ENCODE results near the gene ZBTB7B. TPM values are rescaled to one million over a fixed set of nuclear protein-coding genes. Genes with fewer than 3 reads are reported as not detected.

ZBTB7B gene
- total RNA-seq, 5 donors from 2014 or later (not counting 1 experiment from before 2014, with no cell fraction given): 39.6 to 68.4 (median 51.7) TPM

GRCh38 chr1:155037851-155038441 is 35.3 kb downstream of the ZBTB7B start:
- H3K4me1 ChIP-seq (ENCODE audit: control insufficient read depth in 1 of 2, extremely low read depth in 1 of 2, insufficient read depth in 2 of 2, low read length in 2 of 2): no peaks in the 10 kb centered on the region
- DNase-seq (no peak), ATAC-seq (replicated peaks in 1 of 4) (no peak)
- Mint-ChIP-seq H3K27ac (no peak overlapping the region), H3K9me3 (no peaks in the 10 kb centered on the region), H3K27me3 (peaks cover 0 to 2% of the 10 kb centered on the region in 2 donors), H3K36me3 (no peaks in the 10 kb centered on the region), H3K4me3 (no peak overlapping the region), H3K4me1 (no peaks in the 10 kb centered on the region)
- no peaks in the 10 kb centered on the region for H3K9me3 ChIP-seq
- no peak overlapping the region for H3K27ac ChIP-seq (ENCODE audit: low read length)
- no peak overlapping the region for H3K4me3 ChIP-seq (ENCODE audit: control insufficient read depth in 1 of 2, extremely low read depth in 1 of 2, low read length in 1 of 2)
- POLR2A ChIA-PET: no interaction called here
- 76% methylated on average over 6 of the region's 6 CpGs for WGBS (ENCODE audit: insufficient coverage)
- CTCF ChIA-PET: no interaction called here
- H3K27me3 ChIP-seq (replicated peaks in 1 of 2; ENCODE audit: control insufficient read depth in 2 of 2, extremely low read depth in 1 of 2, insufficient read depth in 2 of 2, low read length in 1 of 2): peaks cover 0 to 8% of the 10 kb centered on the region in 2 experiments
- H3K36me3 ChIP-seq (ENCODE audit: control insufficient read depth in 2 of 2, extremely low read depth in 1 of 2, insufficient read depth in 1 of 2, low read length in 1 of 2): no peaks in the 10 kb centered on the region

GRCh38 chr1:155038602-155039307 is 36.2 kb downstream of the ZBTB7B start:
- peaks cover 0 to 2% of the 10 kb centered on the region in 2 donors for H3K27me3 Mint-ChIP-seq
- no peak overlapping the region for H3K4me3 ChIP-seq (ENCODE audit: control insufficient read depth in 1 of 2, extremely low read depth in 1 of 2, low read length in 1 of 2)
- 63% methylated on average over 3 of the region's 8 CpGs for WGBS (ENCODE audit: insufficient coverage)
- peaks cover 0 to 10% of the 10 kb centered on the region in 2 experiments for H3K27me3 ChIP-seq (replicated peaks in 1 of 2; ENCODE audit: control insufficient read depth in 2 of 2, extremely low read depth in 1 of 2, insufficient read depth in 2 of 2, low read length in 1 of 2)
- H3K9me3 ChIP-seq: no peaks in the 10 kb centered on the region
- H3K4me3 Mint-ChIP-seq: no peak overlapping the region
- H3K36me3 Mint-ChIP-seq: no peaks in the 10 kb centered on the region
- H3K36me3 ChIP-seq (ENCODE audit: control insufficient read depth in 2 of 2, extremely low read depth in 1 of 2, insufficient read depth in 1 of 2, low read length in 1 of 2): no peaks in the 10 kb centered on the region
- DNase-seq: no peak
- no peaks in the 10 kb centered on the region for H3K4me1 Mint-ChIP-seq
- H3K9me3 Mint-ChIP-seq: no peaks in the 10 kb centered on the region
- ATAC-seq (replicated peaks in 1 of 4): no peak
- H3K27ac Mint-ChIP-seq: no peak overlapping the region
- H3K4me1 ChIP-seq (ENCODE audit: control insufficient read depth in 1 of 2, extremely low read depth in 1 of 2, insufficient read depth in 2 of 2, low read length in 2 of 2): no peaks in the 10 kb centered on the region
- no peak overlapping the region for H3K27ac ChIP-seq (ENCODE audit: low read length)
- POLR2A ChIA-PET: no interaction called here
- CTCF ChIA-PET: no interaction called here

- DNase-seq (no peak), ATAC-seq (replicated peaks in 1 of 4) (no peak)
- H3K9me3 Mint-ChIP-seq: no peaks in the 10 kb centered on the region
- Histone ChIP-seq H3K27me3 (replicated peaks in 1 of 2; ENCODE audit: control insufficient read depth in 2 of 2, extremely low read depth in 1 of 2, insufficient read depth in 2 of 2, low read length in 1 of 2) (peaks cover 0 to 15% of the 10 kb centered on the region in 2 experiments), H3K4me3 (ENCODE audit: control insufficient read depth in 1 of 2, extremely low read depth in 1 of 2, low read length in 1 of 2) (no peak overlapping the region), H3K9me3 (no peaks in the 10 kb centered on the region), H3K27ac (ENCODE audit: low read length) (no peak overlapping the region), H3K36me3 (ENCODE audit: control insufficient read depth in 2 of 2, extremely low read depth in 1 of 2, insufficient read depth in 1 of 2, low read length in 1 of 2) (no peaks in the 10 kb centered on the region), H3K4me1 (ENCODE audit: control insufficient read depth in 1 of 2, extremely low read depth in 1 of 2, insufficient read depth in 2 of 2, low read length in 2 of 2) (no peaks in the 10 kb centered on the region)
- ChIA-PET CTCF (no interaction called here), POLR2A (no interaction called here)
- H3K4me1 Mint-ChIP-seq: peaks cover 0 to 2% (median 0%) of the 10 kb centered on the region in 3 donors
- no peak overlapping the region for H3K4me3 Mint-ChIP-seq
- H3K27ac Mint-ChIP-seq: no peak overlapping the region
- no peaks in the 10 kb centered on the region for H3K36me3 Mint-ChIP-seq
- H3K27me3 Mint-ChIP-seq: peaks cover 0 to 2% of the 10 kb centered on the region in 2 donors
- WGBS (ENCODE audit: insufficient coverage): no CpG with 5 or more reads among the region's 4 CpGs
Observed at GRCh38 chr1:155039308-155039669, 36.7 kb downstream of the ZBTB7B start.

GRCh38 chr1:155040358-155041093 is 37.9 kb downstream of the ZBTB7B start:
- Mint-ChIP-seq H3K36me3 (no peaks in the 10 kb centered on the region), H3K9me3 (no peaks in the 10 kb centered on the region), H3K27me3 (peaks cover 0 to 3% of the 10 kb centered on the region in 2 donors), H3K4me3 (no peak overlapping the region), H3K4me1 (peaks cover 6 to 12% (median 9%) of the 10 kb centered on the region in 3 donors), H3K27ac (no peak overlapping the region)
- ChIA-PET POLR2A (interaction anchor here in 1 of 2 donors (0.7 kb wide), 1 partner anchor 868 kb away, joined by 7 read pairs; no protein-coding TSS in a partner anchor), CTCF (interaction anchor here in 1 of 2 donors (0.6 to 0.9 kb wide), 4 partner anchors 14 to 184 kb away, joined by 3 to 10 read pairs (median 4); no protein-coding TSS in a partner anchor)
- H3K27ac ChIP-seq (ENCODE audit: low read length): no peak overlapping the region
- ATAC-seq (replicated peaks in 1 of 4) (no peak), DNase-seq (no peak)
- H3K4me3 ChIP-seq (ENCODE audit: control insufficient read depth in 1 of 2, extremely low read depth in 1 of 2, low read length in 1 of 2): no peak overlapping the region
- WGBS (ENCODE audit: insufficient coverage): 89% methylated on average over 14 of the region's 14 CpGs
- peaks cover 0 to 21% of the 10 kb centered on the region in 2 experiments for H3K27me3 ChIP-seq (replicated peaks in 1 of 2; ENCODE audit: control insufficient read depth in 2 of 2, extremely low read depth in 1 of 2, insufficient read depth in 2 of 2, low read length in 1 of 2)
- H3K36me3 ChIP-seq (ENCODE audit: control insufficient read depth in 2 of 2, extremely low read depth in 1 of 2, insufficient read depth in 1 of 2, low read length in 1 of 2): no peaks in the 10 kb centered on the region
- H3K4me1 ChIP-seq (ENCODE audit: control insufficient read depth in 1 of 2, extremely low read depth in 1 of 2, insufficient read depth in 2 of 2, low read length in 2 of 2): no peaks in the 10 kb centered on the region
- H3K9me3 ChIP-seq: no peaks in the 10 kb centered on the region

- no peaks in the 10 kb centered on the region for H3K36me3 Mint-ChIP-seq
- ATAC-seq (replicated peaks in 1 of 4): no peak
- Histone ChIP-seq H3K27me3 (replicated peaks in 1 of 2; ENCODE audit: control insufficient read depth in 2 of 2, extremely low read depth in 1 of 2, insufficient read depth in 2 of 2, low read length in 1 of 2) (peaks cover 0 to 26% of the 10 kb centered on the region in 2 experiments), H3K4me3 (ENCODE audit: control insufficient read depth in 1 of 2, extremely low read depth in 1 of 2, low read length in 1 of 2) (no peak overlapping the region), H3K4me1 (ENCODE audit: control insufficient read depth in 1 of 2, extremely low read depth in 1 of 2, insufficient read depth in 2 of 2, low read length in 2 of 2) (no peaks in the 10 kb centered on the region), H3K9me3 (no peaks in the 10 kb centered on the region), H3K36me3 (ENCODE audit: control insufficient read depth in 2 of 2, extremely low read depth in 1 of 2, insufficient read depth in 1 of 2, low read length in 1 of 2) (no peaks in the 10 kb centered on the region), H3K27ac (ENCODE audit: low read length) (no peak overlapping the region)
- peaks cover 6 to 12% (median 10%) of the 10 kb centered on the region in 3 donors for H3K4me1 Mint-ChIP-seq
- POLR2A ChIA-PET: no interaction called here
- H3K9me3 Mint-ChIP-seq: no peaks in the 10 kb centered on the region
- 80% methylated on average over 2 of the region's 5 CpGs for WGBS (ENCODE audit: insufficient coverage)
- H3K27me3 Mint-ChIP-seq: peaks cover 0 to 3% of the 10 kb centered on the region in 2 donors
- H3K4me3 Mint-ChIP-seq: no peak overlapping the region
- CTCF ChIA-PET: interaction anchor here in 1 of 2 donors (0.6 kb wide), 1 partner anchor 215 kb away, joined by 3 read pairs; no protein-coding TSS in a partner anchor
- no peak overlapping the region for H3K27ac Mint-ChIP-seq
- DNase-seq: no peak
Observed at GRCh38 chr1:155042789-155043188, 40.2 kb downstream of the ZBTB7B start.

GRCh38 chr1:155043301-155043702 is 40.7 kb downstream of the ZBTB7B start:
- Histone ChIP-seq H3K4me1 (ENCODE audit: control insufficient read depth in 1 of 2, extremely low read depth in 1 of 2, insufficient read depth in 2 of 2, low read length in 2 of 2) (no peaks in the 10 kb centered on the region), H3K27me3 (replicated peaks in 1 of 2; ENCODE audit: control insufficient read depth in 2 of 2, extremely low read depth in 1 of 2, insufficient read depth in 2 of 2, low read length in 1 of 2) (peaks cover 0 to 23% of the 10 kb centered on the region in 2 experiments), H3K4me3 (ENCODE audit: control insufficient read depth in 1 of 2, extremely low read depth in 1 of 2, low read length in 1 of 2) (no peak overlapping the region), H3K36me3 (ENCODE audit: control insufficient read depth in 2 of 2, extremely low read depth in 1 of 2, insufficient read depth in 1 of 2, low read length in 1 of 2) (no peaks in the 10 kb centered on the region), H3K27ac (ENCODE audit: low read length) (no peak overlapping the region), H3K9me3 (no peaks in the 10 kb centered on the region)
- ChIA-PET POLR2A (no interaction called here), CTCF (interaction anchor here (0.6 to 2.3 kb wide), 7 partner anchors 9 to 215 kb away, joined by 3 to 9 read pairs (median 5); no protein-coding TSS in a partner anchor)
- H3K27ac Mint-ChIP-seq: no peak overlapping the region
- ATAC-seq (replicated peaks in 1 of 4) (no peak), DNase-seq (no peak)
- peaks cover 6 to 12% (median 10%) of the 10 kb centered on the region in 3 donors for H3K4me1 Mint-ChIP-seq
- 88% methylated on average over 8 of the region's 12 CpGs for WGBS (ENCODE audit: insufficient coverage)
- no peaks in the 10 kb centered on the region for H3K9me3 Mint-ChIP-seq
- H3K36me3 Mint-ChIP-seq: no peaks in the 10 kb centered on the region
- peaks cover 0 to 3% of the 10 kb centered on the region in 2 donors for H3K27me3 Mint-ChIP-seq
- no peak overlapping the region for H3K4me3 Mint-ChIP-seq

All from T-cell (primary cell).